Testis (tissue), 3 donors: ENCODE measurements around the gene PTCH1. TPM values are rescaled to one million over a fixed set of nuclear protein-coding genes. Genes with fewer than 3 reads are reported as not detected.

Experiments
- DNase-seq: peaks from one replicate; pipeline ENCODE4 v3.0.0-alpha.2; 2019
- H3K27ac ChIP-seq, 2 donors: fragments of 200-600 bp; sonication (generic); one replicate each; pipeline ENCODE4 v1.5.1; 2019
- H3K27me3 ChIP-seq: fragments of 200-600 bp; sonication (generic); one replicate; pipeline ENCODE4 v1.5.1; 2019
- H3K36me3 ChIP-seq: fragments of 200-600 bp; sonication (generic); one replicate; pipeline ENCODE4 v1.5.1; 2017; ENCODE audit warnings: low read depth; ENCODE audit errors: missing control alignments
- H3K4me1 ChIP-seq: fragments of 200-600 bp; sonication (generic); one replicate; pipeline ENCODE4 v1.5.1; 2019
- H3K4me3 ChIP-seq, 2 donors: fragments of 200-600 bp; sonication (generic); one replicate each; pipeline ENCODE4 v1.5.1; 2017 to 2019
- H3K9me3 ChIP-seq: fragments of 200-600 bp; sonication (generic); one replicate; pipeline ENCODE4 v1.5.1; 2017
- CTCF ChIP-seq, 3 experiments: fragments of 450-650 bp in 2 of 3; fragments of 200-600 bp in 1 of 3; sonication (generic) in 1 of 3; IDR thresholded peaks; one replicate each; pipeline ENCODE4 v1.5.1; 2016 to 2019; ENCODE audit warnings: antibody characterized with exemption in 3 of 3, mild to moderate bottlenecking in 2 of 3, moderate library complexity in 1 of 3
- POLR2A ChIP-seq: fragments of 450-650 bp; IDR thresholded peaks from one replicate; pipeline ENCODE4 v1.6.1; 2017; ENCODE audit warnings: antibody characterized with exemption, mild to moderate bottlenecking, moderate library complexity
- WGBS, 2 donors: methylation state at CpG; one replicate each; pipeline ENCODE4 v1.1.5; 2018; 5-methylcytosine and 5-hydroxymethylcytosine counted together
- intact Hi-C: fragments of 100-400 bp; cut with DNase I; formaldehyde crosslinking; loops from one replicate; pipeline ENCODE4 v1.15.1; 2023; ENCODE audit warnings: low total_unique reads
- polyA plus RNA-seq: library from polyadenylated mRNA; stranded (reverse); fragments of 350-450 nt; fragmentation: Illumina TruSeq; extraction: RNeasy Lipid Tissue Mini Kit (QIAGEN cat#74804); gene quantifications from one replicate; pipeline ENCODE4 v1.2.3, GENCODE V29; 2014; ENCODE audit warnings: low read depth, low replicate concordance; ENCODE audit not compliant: insufficient read depth
- total RNA-seq, 2 donors: library from RNA; depleted of rRNA; stranded (reverse); fragments of >200 nt; gene quantifications; one replicate each; pipeline ENCODE4 v1.2.3, GENCODE V29; 2016

The PTCH1 gene
- total and polyA plus RNA-seq, 3 donors from 2014 or later: 51.1 to 127 (median 93.5) TPM

GRCh38 chr9:95511616-95511931, 5.2 kb downstream of the PTCH1 start:
- no peaks in the 10 kb centered on the region for H3K27me3 ChIP-seq
- peaks cover 5% of the 10 kb centered on the region for H3K4me1 ChIP-seq
- TF ChIP-seq CTCF (IDR thresholded peaks at IDR 0.05): no peak
- TF ChIP-seq POLR2A: no peak
- no peaks in the 10 kb centered on the region for H3K36me3 ChIP-seq
- H3K9me3 ChIP-seq: no peaks in the 10 kb centered on the region
- no peak for DNase-seq
- H3K27ac ChIP-seq: peak overlapping the region; percentile 89 to 95
- intact Hi-C loops: loop anchor here (10.0 kb wide), 1 partner anchor 363 kb away; the partner anchor contains the start of gene ERCC6L2
- peak overlapping the region; percentile 87 to 94 for H3K4me3 ChIP-seq
- 2 to 4% methylated on average over 6 of the region's 6 CpGs for WGBS, 2 donors

GRCh38 chr9:95510709-95511615, 5.8 kb downstream of the PTCH1 start:
- Histone ChIP-seq H3K4me3 (peak overlapping the region; percentile 87 to 94), H3K4me1 (peaks cover 5% of the 10 kb centered on the region), H3K27me3 (no peaks in the 10 kb centered on the region), H3K36me3 (no peaks in the 10 kb centered on the region), H3K9me3 (no peaks in the 10 kb centered on the region), H3K27ac (peak overlapping the region; percentile 89 to 95)
- intact Hi-C loops: loop anchor here (10.0 kb wide), 1 partner anchor 364 kb away; the partner anchor contains the start of gene ERCC6L2
- peak; percentile 95 for DNase-seq
- peak; percentile 69 for TF ChIP-seq POLR2A
- TF ChIP-seq CTCF (IDR thresholded peaks at IDR 0.05): no peak
- 0 to 1% methylated on average over 57 to 95 of the region's 102 CpGs for WGBS, 2 donors

GRCh38 chr9:95509851-95510708, 6.7 kb downstream of the PTCH1 start:
- Histone ChIP-seq H3K9me3 (no peaks in the 10 kb centered on the region), H3K27ac (peak overlapping the region; percentile 14 to 95), H3K4me1 (peaks cover 5% of the 10 kb centered on the region), H3K4me3 (peak overlapping the region; percentile 87 to 94), H3K36me3 (no peaks in the 10 kb centered on the region), H3K27me3 (no peaks in the 10 kb centered on the region)
- 0% methylated on average over 38 of the region's 38 CpGs for WGBS, 2 donors
- peak; percentile 31 for DNase-seq
- intact Hi-C loops: loop anchor here (10.0 kb wide), 1 partner anchor 365 kb away; the partner anchor contains the start of gene ERCC6L2
- TF ChIP-seq CTCF (IDR thresholded peaks at IDR 0.05) (no peak), POLR2A (no peak)

- intact Hi-C loops: no loop called here
- Histone ChIP-seq H3K36me3 (no peaks in the 10 kb centered on the region), H3K27ac (peak overlapping the region; percentile 91 to 95), H3K9me3 (no peaks in the 10 kb centered on the region), H3K4me1 (peaks cover 5% of the 10 kb centered on the region), H3K4me3 (peak overlapping the region; percentile 87 to 94), H3K27me3 (no peaks in the 10 kb centered on the region)
- TF ChIP-seq POLR2A: no peak
- TF ChIP-seq CTCF (IDR thresholded peaks at IDR 0.05): no peak
- WGBS, 2 donors: 0 to 1% methylated on average over 33 to 48 of the region's 48 CpGs
- DNase-seq: peak; percentile 96
Observed at GRCh38 chr9:95508968-95509850, 7.6 kb downstream of the PTCH1 start.
